Measurements from ENCODE around the gene FAM83E.

FAM83E gene

DNA sequence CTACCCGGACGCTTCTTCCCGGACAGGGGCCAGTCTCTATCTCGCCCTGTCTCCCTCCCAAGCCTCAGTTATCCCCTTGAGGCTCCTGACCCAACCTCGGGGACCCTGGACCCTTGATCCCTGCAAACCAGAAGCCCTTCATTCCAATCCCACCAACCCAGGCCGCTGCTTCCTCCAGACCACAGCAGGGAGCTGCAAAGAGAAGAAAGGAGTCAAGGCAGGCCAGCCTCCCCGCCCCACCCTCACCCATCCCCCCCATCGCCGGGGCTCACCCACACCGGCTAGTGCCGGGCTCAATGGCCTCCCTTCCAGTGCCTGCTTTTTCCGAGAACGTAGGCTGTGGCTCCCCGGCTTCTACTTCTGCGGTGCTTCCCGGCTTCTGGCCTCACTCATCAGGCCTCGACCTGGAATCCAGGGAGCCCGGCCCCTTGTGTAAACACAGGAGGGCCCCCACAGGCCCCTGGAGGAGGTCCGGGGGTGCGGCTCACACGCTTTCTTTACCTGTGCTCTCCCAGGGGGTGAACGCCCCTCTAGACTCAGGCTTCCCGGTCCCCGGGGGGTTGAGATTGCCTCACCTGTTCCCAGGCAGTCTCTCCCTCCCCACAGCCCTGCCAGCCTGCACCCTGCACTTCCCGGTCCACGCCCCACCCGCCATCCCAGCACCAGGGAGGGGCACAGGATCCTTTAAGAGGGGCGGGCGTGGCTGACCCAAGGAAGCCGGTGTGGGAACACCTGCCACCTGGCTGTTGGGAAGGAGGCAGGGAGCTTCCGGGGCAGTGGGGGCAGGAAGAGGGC, at the start of gene FAM83E:
FAM83E (minus strand) TSS at position 641 of the 795 bp plus-strand sequence. CDS start 1,704 bp downstream, outside the sequence.
- no peak for DNase-seq (ENCODE audit: low read depth)
- TF ChIP-seq, protein P1, sequence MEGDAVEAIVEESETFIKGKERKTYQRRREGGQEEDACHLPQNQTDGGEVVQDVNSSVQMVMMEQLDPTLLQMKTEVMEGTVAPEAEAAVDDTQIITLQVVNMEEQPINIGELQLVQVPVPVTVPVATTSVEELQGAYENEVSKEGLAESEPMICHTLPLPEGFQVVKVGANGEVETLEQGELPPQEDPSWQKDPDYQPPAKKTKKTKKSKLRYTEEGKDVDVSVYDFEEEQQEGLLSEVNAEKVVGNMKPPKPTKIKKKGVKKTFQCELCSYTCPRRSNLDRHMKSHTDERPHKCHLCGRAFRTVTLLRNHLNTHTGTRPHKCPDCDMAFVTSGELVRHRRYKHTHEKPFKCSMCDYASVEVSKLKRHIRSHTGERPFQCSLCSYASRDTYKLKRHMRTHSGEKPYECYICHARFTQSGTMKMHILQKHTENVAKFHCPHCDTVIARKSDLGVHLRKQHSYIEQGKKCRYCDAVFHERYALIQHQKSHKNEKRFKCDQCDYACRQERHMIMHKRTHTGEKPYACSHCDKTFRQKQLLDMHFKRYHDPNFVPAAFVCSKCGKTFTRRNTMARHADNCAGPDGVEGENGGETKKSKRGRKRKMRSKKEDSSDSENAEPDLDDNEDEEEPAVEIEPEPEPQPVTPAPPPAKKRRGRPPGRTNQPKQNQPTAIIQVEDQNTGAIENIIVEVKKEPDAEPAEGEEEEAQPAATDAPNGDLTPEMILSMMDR (IDR thresholded peaks at IDR 0.05; ENCODE audit: control insufficient read depth, extremely low read depth, insufficient read depth): no peak
- no peak within 1 kb of the TSS; the same call in 1 of the 2 replicates for H3K4me3 ChIP-seq (ENCODE audit: low read depth, low read length)

- TF ChIP-seq, protein P1 (IDR thresholded peaks at IDR 0.05; ENCODE audit: control insufficient read depth, extremely low read depth, insufficient read depth): no peak
- DNase-seq (ENCODE audit: low read depth): no peak
- H3K4me3 ChIP-seq (ENCODE audit: low read depth, low read length): no peak overlapping the region
These were observed 49.6 kb upstream of the FAM83E start for GRCh38 chr19:48664476-48664875.

- DNase-seq (ENCODE audit: low read depth): no peak
- no peak overlapping the region for H3K4me3 ChIP-seq (ENCODE audit: low read depth, low read length)
- TF ChIP-seq, protein P1 (IDR thresholded peaks at IDR 0.05; ENCODE audit: control insufficient read depth, extremely low read depth, insufficient read depth): no peak
These were observed 48.8 kb upstream of the FAM83E start for GRCh38 chr19:48663667-48664066.

DNA sequence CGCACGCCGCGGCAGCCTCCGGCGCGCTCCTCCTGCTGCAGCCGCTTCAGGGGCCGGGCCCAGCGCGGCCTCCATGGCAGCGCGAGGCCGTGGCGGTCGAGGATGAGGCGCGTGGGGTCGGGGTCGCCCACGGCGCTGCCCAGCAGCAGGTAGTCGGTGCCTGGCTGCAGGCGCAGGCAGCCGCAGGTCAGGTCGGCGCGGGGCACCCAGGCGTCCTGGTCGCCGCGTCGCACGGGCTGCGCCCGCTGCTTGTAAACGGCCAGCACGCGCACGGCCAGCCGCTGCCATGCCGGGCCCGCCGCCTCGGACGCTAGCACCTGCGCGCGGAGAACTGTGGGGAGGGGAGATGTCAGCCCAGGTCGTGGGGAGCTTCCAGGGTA, 46.8 kb upstream of the FAM83E start:
- TF ChIP-seq, protein P1 (IDR thresholded peaks at IDR 0.05; ENCODE audit: control insufficient read depth, extremely low read depth, insufficient read depth): no peak
- DNase-seq (ENCODE audit: low read depth): no peak
- no peak overlapping the region for H3K4me3 ChIP-seq (ENCODE audit: low read depth, low read length)

- TF ChIP-seq, protein P1 (IDR thresholded peaks at IDR 0.05; ENCODE audit: control insufficient read depth, extremely low read depth, insufficient read depth): no peak
- DNase-seq (ENCODE audit: low read depth): no peak
- no peak overlapping the region for H3K4me3 ChIP-seq (ENCODE audit: low read depth, low read length)
These were observed 46.2 kb upstream of the FAM83E start for GRCh38 chr19:48660852-48661710.

- TF ChIP-seq, protein P1 (IDR thresholded peaks at IDR 0.05; ENCODE audit: control insufficient read depth, extremely low read depth, insufficient read depth): no peak
- no peak overlapping the region for H3K4me3 ChIP-seq (ENCODE audit: low read depth, low read length)
- DNase-seq (ENCODE audit: low read depth): no peak
These were observed 44.9 kb upstream of the FAM83E start for GRCh38 chr19:48659768-48660167.

All from LNCaP clone FGC (cell line).